HuH-7.5 (cell line): Measurements from ENCODE around the gene VRK1.
A peak's percentile ranks its signal among the peaks of the same experiment; 100 is the strongest.
"Not testable (repeated sequence)": the region's sequence is repeated elsewhere in the genome, so short reads cannot be mapped to it uniquely, and the experiment has no call there.

Experiments
- DNase-seq: peaks from one replicate; pipeline ENCODE4 v3.0.0; 2011; ENCODE audit warnings: low spot score

Gene VRK1

GRCh38 chr14:96796851-96797581 is at the start of gene VRK1:
Gene VRK1, plus strand, starts transcription at chr14:96797382. Its CDS starts 36,090 bp downstream, at chr14:96833472.
- DNase-seq: peak; percentile 78

DNA sequence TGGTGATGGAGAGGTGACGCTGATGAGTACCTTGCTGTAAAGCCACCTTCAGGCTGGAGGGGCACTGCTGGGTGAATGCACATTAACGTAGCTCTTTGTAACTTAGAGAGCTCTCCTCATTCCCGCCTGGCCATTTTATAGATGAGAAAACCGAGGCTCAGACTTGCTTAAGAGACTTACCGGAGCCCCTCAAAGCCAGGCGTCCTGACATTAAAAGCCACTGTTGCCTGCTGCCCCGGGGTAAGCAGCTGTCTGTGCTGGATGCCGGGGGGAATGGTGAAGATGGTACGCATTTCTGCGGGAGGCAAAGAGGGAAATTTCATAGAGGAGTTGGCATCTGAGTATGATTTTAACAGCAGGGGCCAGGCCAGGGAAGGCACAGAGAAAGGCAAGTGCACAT is 49.6 kb upstream of the VRK1 start:
- DNase-seq: no peak

DNA sequence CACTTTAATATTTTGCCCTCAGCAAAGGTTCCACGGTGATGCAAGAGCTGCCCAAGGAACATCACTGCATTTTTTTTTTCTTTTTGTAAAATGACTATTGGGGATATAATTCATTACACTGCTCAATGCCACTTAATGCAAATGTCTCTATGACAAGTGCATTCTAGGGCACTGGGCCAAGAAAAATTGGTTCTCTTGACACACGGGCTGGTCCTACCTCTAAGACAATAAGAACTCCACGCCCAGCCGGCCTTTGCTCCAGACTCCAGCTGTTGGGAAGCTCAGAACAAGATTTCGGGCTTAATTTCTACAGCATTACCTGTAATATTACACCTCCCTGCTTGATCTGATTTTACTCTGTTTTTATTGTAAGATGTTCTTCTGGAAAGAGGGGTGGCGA is 48.8 kb upstream of the VRK1 start:
- DNase-seq: no peak

GRCh38 chr14:96751505-96751904 is 45.7 kb upstream of the VRK1 start:
- no peak for DNase-seq

DNA sequence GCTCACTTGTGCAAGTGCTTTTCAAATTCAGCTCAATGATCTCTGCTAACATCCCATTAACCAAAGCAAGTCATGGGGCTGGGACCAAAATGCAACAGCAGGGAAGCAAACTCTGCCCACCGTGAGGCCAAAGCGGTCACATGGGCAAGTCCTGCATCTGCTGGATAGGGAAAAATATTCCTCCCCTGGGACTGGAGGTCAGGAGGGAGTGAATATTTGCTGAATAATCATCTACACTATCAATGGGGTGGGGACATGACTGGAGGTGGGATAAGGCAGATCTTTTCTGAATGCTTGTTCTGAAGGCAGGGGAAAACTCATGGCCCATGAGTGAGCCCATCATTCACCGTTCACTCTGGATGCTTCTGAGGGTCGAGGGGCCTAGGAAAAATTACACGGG is 45.1 kb upstream of the VRK1 start:
- DNase-seq: no peak

- no peak for DNase-seq
Measured at GRCh38 chr14:96752594-96752993, 44.6 kb upstream of the VRK1 start.

GRCh38 chr14:96754162-96754844 is 42.9 kb upstream of the VRK1 start:
- DNase-seq: no peak

GRCh38 chr14:96754845-96755184 is 42.4 kb upstream of the VRK1 start:
- DNase-seq: no peak

DNA sequence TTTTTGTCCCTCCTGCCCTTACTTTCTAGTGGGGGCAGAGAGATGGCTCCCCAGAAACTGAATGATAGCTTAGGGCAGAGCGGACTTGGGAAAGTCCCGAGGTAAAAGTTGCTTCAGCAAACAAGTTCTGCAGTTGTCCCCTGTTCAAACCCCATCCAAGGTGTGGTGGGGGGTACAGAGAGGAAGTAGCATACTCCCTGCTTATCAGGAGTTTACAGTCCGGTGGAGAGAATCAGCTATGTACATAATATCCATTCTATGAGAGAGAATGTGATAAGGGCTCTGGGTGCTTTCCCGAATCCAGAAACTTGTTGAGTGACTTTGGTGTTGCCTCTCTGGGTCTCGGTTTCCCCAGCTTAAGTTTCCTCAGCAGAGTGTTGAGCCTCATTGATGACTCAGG is 40.4 kb upstream of the VRK1 start:
- DNase-seq: no peak

GRCh38 chr14:96757456-96757855 is 39.7 kb upstream of the VRK1 start:
- no peak for DNase-seq

DNA sequence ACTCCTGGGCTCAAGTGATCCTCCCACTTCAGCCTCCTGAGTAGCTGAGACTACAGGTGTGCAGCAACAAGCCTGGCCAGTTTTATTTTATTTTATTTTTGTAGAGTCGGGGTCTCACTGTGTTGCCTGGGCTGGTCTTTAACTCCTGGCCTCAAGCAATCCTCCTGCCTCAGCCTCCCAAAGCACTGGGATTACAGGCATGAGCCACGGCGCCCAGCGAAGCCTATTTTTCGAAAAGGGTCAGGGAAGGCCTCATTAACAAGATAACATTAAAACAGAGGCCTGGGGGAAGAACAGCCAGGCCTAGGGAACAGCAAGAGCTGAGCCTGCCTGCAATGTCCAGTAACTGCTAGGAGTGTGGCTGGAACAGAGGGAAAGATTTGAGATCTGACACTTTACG is 36.1 kb upstream of the VRK1 start:
- DNase-seq: no peak

- peak; percentile 27 for DNase-seq
Measured at GRCh38 chr14:96762650-96763049, 34.5 kb upstream of the VRK1 start.

- DNase-seq: no peak
Measured at GRCh38 chr14:96764012-96764411, 33.2 kb upstream of the VRK1 start.

DNA sequence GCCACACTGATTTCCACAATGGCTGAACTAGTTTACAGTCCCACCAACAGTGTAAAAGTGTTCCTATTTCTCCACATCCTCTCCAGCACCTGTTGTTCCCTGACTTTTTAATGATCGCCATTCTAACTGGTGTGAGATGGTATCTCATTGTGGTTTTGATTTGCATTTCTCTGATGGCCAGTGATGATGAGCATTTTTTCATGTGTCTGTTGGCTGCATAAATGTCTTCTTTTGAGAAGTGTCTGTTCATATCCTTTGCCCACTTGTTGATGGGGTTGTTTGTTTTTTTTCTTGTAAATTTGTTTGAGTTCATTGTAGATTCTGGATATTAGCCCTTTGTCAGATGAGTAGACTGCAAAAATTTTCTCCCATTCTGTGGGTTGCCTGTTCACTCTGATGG is 32.0 kb upstream of the VRK1 start:
- DNase-seq: not testable (repeated sequence)

GRCh38 chr14:96772929-96773328 is 24.3 kb upstream of the VRK1 start:
- no peak for DNase-seq

DNA sequence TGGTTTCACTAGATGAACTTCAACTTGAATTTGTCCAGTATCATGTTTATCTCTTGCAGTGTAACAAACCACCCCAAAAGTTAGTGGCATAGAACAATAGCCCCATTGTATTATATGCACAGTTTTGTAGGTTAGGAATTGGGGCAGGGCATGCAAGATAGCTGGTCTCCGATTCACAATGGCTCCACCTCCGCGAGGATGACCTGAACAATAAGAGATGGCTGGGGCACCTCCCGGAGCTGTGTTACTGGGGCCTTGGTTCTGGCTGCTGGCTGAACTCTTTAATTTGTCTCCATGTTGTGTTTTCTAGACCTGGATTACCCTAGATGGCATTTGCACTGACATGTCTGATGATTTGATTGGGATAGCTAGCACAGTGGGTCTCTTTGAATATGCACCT is 20.4 kb upstream of the VRK1 start:
- no peak for DNase-seq

DNA sequence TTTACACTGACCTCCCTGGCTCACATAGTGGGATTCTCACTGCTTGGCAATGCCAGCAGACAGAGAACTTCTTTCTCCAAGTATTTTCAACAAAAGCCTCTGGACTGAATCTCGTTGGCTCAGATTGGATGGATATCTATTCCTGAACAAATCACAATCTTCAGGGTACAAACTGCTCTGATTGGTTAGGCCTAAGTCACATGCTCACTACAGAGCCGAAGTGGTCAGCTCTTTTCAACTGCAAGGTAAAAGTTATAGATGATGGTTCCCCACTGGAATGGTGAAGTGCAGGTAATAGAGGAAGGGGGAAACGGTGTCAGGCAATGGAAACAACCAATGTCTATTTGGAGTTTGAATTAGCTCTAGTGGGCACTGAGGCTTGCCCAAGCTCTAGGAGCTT is 16.7 kb upstream of the VRK1 start:
- no peak for DNase-seq

- no peak for DNase-seq
Measured at GRCh38 chr14:96781371-96781770, 15.8 kb upstream of the VRK1 start.

DNA sequence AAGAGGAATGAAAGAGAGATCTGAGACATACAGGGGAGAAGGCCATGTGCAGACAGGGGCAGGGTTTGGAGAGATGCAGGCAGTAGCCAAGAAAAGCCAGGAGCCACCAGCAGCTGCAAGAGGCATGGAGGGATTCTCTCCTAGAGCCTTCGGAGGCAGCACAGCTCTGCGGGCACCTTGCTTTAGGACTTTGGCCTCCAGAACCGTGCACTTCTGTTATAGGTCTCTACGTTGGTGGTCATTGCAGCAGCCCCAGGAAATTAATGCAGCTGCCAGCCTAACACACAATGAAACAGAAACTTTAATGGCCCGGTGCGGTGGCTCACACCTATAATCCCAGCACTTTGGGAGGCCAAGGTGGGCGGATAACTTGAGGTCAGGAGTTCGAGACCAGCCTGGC is 14.7 kb upstream of the VRK1 start:
- DNase-seq: no peak

DNA sequence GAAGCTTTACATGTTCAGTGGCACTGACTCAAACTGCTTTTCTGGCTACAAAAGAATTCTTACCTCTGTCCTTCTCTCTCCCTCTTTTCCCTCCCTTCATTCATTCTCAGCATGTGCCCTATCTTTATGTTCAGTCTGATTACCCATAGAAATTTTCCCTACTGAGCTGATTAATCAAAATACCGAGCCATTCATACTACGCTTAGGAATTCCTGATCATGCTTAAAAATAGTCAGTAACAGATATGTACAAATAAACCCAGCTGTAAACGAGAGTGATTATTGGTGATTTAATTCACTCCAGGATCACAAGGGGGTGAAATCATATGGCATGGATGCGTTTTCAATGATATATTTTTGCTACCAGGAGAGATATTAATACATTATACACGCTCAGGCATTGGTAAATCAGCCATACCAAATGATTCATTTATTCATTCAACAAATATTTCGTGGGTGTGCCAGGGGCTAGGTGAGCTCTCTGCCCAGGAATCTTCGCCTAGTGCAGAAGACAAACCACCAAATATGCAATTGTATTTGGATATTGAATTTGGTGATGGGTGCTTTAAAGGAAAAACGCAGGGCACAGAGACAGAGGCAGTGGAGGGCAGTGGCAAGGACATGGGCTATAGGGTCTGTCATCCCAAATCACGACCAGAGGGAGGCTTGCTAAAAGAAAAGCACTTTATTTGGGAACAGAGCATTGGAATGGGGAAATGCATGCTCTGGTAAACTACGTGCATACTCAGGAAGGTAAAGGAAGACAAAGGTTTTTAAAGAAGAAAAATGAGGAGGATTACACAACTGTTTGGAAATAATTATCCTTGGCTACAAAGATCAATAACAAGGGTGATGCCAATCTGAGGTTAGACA is 13.9 kb upstream of the VRK1 start:
- no peak for DNase-seq

GRCh38 chr14:96783915-96784224 is 13.3 kb upstream of the VRK1 start:
- DNase-seq: no peak

DNA sequence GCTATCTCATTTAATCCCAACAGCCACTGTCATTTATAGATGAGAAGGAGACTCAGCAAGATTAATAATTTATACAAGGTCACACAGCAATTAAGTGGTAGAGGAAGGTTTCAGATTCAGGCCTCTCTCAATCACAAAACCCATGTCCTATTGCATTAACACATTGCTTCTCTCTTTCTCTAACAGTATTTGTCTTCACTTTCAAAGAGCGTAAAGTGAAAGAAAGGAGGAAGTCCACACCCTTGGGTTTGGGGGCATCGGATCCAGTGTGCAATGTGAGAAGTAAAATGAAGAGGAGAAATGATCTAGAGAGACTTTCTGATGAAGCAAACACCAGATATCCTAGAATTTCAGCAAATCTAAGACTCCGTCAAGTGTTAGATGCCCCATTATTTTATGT is 7.0 kb upstream of the VRK1 start:
- no peak for DNase-seq

- no peak for DNase-seq
Measured at GRCh38 chr14:96790706-96791105, 6.5 kb upstream of the VRK1 start.
